SK-N-SH treated with all-trans-retinoic acid at 6 μM for 48 hours (cell line): ENCODE results near the gene DCLK1.

ENCODE experiments used
- ATAC-seq: fragments of 200-7000 bp; cut with Tn5 transposase; 3 replicates; pipeline ENCODE4 v1.9.1; 2020; ENCODE audit warnings: mild to moderate bottlenecking, moderate library complexity
- ARNTL ChIP-seq: fragments of 450-650 bp; formaldehyde crosslinking; IDR thresholded peaks from 2 replicates; pipeline ENCODE4 v1.5.0; 2020; ENCODE audit warnings: low read depth, mild to moderate bottlenecking, moderate library complexity, borderline replicate concordance
- BACH2 ChIP-seq: fragments of 250-450 bp; sonication (Bioruptor Pico); IDR thresholded peaks from 2 replicates; pipeline ENCODE4 v1.9.0; 2021; ENCODE audit warnings: mild to moderate bottlenecking, borderline replicate concordance
- CSDC2 ChIP-seq: fragments of 250-450 bp; sonication (Bioruptor Pico); IDR thresholded peaks from 2 replicates; pipeline ENCODE4 v1.5.0; 2020; ENCODE audit warnings: mild to moderate bottlenecking, moderate library complexity
- ESRRG ChIP-seq: fragments of 250-450 bp; sonication (Bioruptor Pico); IDR thresholded peaks from 2 replicates; pipeline ENCODE4 v1.6.1; 2021; ENCODE audit warnings: mild to moderate bottlenecking
- GLIS3 ChIP-seq: fragments of 250-450 bp; sonication (Bioruptor Pico); IDR thresholded peaks from 2 replicates; pipeline ENCODE4 v1.5.0; 2020; ENCODE audit warnings: mild to moderate bottlenecking, moderate library complexity
- ISL1 ChIP-seq: fragments of 250-450 bp; sonication (Bioruptor Pico); IDR thresholded peaks from 2 replicates; pipeline ENCODE4 v2.1.2; 2022; ENCODE audit warnings: mild to moderate bottlenecking, moderate library complexity
- OSR1 ChIP-seq: fragments of 250-450 bp; sonication (Bioruptor Pico); IDR thresholded peaks from 2 replicates; pipeline ENCODE4 v1.8.0; 2022; ENCODE audit warnings: moderate library complexity, mild to moderate bottlenecking, inconsistent platforms
- PPARA ChIP-seq: fragments of 250-450 bp; sonication (Bioruptor Pico); IDR thresholded peaks from 2 replicates; pipeline ENCODE4 v1.5.0; 2020; ENCODE audit warnings: mild to moderate bottlenecking, borderline replicate concordance
- RARB ChIP-seq: fragments of 250-450 bp; sonication (Bioruptor Pico); IDR thresholded peaks from 2 replicates; pipeline ENCODE4 v1.8.0; 2021; ENCODE audit warnings: mild to moderate bottlenecking, moderate library complexity
- SNAI2 ChIP-seq: fragments of 250-450 bp; sonication (Bioruptor Pico); IDR thresholded peaks from 2 replicates; pipeline ENCODE4 v1.5.0; 2020; ENCODE audit warnings: mild to moderate bottlenecking, moderate library complexity
- TCF4 ChIP-seq: fragments of 250-450 bp; sonication (Bioruptor Pico); IDR thresholded peaks from 2 replicates; pipeline ENCODE4 v1.8.0; 2021; ENCODE audit warnings: mild to moderate bottlenecking, moderate library complexity, borderline replicate concordance
- TOX ChIP-seq: fragments of 250-450 bp; sonication (Bioruptor Pico); IDR thresholded peaks from 2 replicates; pipeline ENCODE4 v1.8.0; 2021; ENCODE audit warnings: mild to moderate bottlenecking, moderate library complexity, borderline replicate concordance
- ZC3H10 ChIP-seq: fragments of 250-450 bp; sonication (Bioruptor Pico); IDR thresholded peaks from 2 replicates; pipeline ENCODE4 v1.5.1; 2021; ENCODE audit warnings: mild to moderate bottlenecking, moderate library complexity
- ZFP3 ChIP-seq: fragments of 250-450 bp; sonication (Bioruptor Pico); IDR thresholded peaks from 2 replicates; pipeline ENCODE4 v1.5.0; 2020; ENCODE audit warnings: mild to moderate bottlenecking, moderate library complexity
- ZFP30 ChIP-seq: fragments of 450-650 bp; formaldehyde crosslinking; IDR thresholded peaks from 2 replicates; pipeline ENCODE4 v1.5.0; 2022; ENCODE audit warnings: mild to moderate bottlenecking, moderate library complexity
- ZNF565 ChIP-seq: fragments of 450-650 bp; formaldehyde crosslinking; conservative IDR thresholded peaks from 2 replicates; pipeline ENCODE4 v1.5.0; 2020; ENCODE audit warnings: low read depth, mild to moderate bottlenecking, moderate library complexity
- ZNF70 ChIP-seq: fragments of 450-650 bp; formaldehyde crosslinking; IDR thresholded peaks from 2 replicates; pipeline ENCODE4 v1.5.0; 2020; ENCODE audit warnings: mild to moderate bottlenecking, moderate library complexity
- TF ChIP-seq, protein P1 (sequence below): fragments of 250-450 bp; sonication (Bioruptor Pico); IDR thresholded peaks from 2 replicates; pipeline ENCODE4 v1.5.1; 2021; ENCODE audit warnings: mild to moderate bottlenecking, moderate library complexity
- TF ChIP-seq, protein P2 (sequence below): fragments of 250-450 bp; sonication (Bioruptor Pico); IDR thresholded peaks from 2 replicates; pipeline ENCODE4 v1.8.0; 2020; ENCODE audit warnings: mild to moderate bottlenecking, moderate library complexity, borderline replicate concordance
- TF ChIP-seq, protein P3 (sequence below): fragments of 250-450 bp; sonication (Bioruptor Pico); IDR thresholded peaks from 2 replicates; pipeline ENCODE4 v1.5.0; 2020; ENCODE audit warnings: mild to moderate bottlenecking, moderate library complexity

DCLK1 gene

DNA sequence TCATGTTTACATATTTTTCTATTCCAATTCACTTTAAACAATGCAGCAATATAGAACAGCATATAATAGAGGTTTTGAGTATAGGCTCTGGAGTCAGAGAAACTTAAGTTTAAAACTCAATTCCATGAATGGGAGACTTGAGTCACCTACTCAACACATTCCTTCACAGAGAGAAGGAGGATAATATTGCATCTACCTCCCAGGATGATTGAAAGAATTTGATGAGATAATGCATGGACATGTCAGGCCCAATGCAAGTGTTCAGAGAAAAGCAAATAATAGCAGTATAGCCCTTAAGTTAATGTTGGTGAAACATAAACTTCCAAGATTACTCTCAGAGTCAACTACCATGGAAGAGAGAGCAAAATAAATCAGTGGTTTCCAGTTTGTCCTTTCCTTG, 170.2 kb downstream of the DCLK1 start:
- TF ChIP-seq TOX (CRISPR knock-in tag) (no peak), TCF4 (CRISPR knock-in tag) (no peak), SNAI2 (no peak), ZC3H10 (CRISPR knock-in tag) (no peak), ARNTL (no peak), ZFP30 (CRISPR knock-in tag) (no peak), CSDC2 (CRISPR knock-in tag) (no peak)
- TF ChIP-seq, protein P1, sequence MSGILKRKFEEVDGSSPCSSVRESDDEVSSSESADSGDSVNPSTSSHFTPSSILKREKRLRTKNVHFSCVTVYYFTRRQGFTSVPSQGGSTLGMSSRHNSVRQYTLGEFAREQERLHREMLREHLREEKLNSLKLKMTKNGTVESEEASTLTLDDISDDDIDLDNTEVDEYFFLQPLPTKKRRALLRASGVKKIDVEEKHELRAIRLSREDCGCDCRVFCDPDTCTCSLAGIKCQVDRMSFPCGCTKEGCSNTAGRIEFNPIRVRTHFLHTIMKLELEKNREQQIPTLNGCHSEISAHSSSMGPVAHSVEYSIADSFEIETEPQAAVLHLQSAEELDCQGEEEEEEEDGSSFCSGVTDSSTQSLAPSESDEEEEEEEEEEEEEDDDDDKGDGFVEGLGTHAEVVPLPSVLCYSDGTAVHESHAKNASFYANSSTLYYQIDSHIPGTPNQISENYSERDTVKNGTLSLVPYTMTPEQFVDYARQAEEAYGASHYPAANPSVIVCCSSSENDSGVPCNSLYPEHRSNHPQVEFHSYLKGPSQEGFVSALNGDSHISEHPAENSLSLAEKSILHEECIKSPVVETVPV (CRISPR knock-in tag): no peak
- ATAC-seq: peak; percentile 49

DNA sequence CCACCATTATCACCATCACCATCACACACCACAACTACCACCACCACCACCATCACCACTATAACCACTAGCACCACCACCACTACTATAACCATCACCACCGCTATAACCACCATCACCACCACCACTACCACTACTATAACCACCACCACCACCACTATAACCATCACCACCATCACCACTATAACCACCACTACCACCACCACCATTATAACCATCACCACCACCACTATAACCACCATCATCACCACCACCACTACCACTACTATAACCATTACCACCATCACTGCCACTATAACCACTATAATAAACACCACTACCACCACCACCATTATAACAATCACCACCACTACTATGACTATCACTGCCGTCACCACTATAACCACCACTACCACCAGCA, 173.2 kb downstream of the DCLK1 start:
- TF ChIP-seq SNAI2 (no peak), ZNF70 (no peak), ESRRG (CRISPR knock-in tag) (no peak), ZFP3 (no peak), RARB (CRISPR knock-in tag) (no peak), GLIS3 (CRISPR knock-in tag) (no peak), OSR1 (CRISPR knock-in tag) (no peak), ZFP30 (CRISPR knock-in tag) (no peak), CSDC2 (CRISPR knock-in tag) (no peak), ISL1 (no peak), ZNF565 (CRISPR knock-in tag) (no peak), PPARA (CRISPR knock-in tag) (no peak)
- TF ChIP-seq, protein P1 (CRISPR knock-in tag): no peak
- TF ChIP-seq, protein P2, sequence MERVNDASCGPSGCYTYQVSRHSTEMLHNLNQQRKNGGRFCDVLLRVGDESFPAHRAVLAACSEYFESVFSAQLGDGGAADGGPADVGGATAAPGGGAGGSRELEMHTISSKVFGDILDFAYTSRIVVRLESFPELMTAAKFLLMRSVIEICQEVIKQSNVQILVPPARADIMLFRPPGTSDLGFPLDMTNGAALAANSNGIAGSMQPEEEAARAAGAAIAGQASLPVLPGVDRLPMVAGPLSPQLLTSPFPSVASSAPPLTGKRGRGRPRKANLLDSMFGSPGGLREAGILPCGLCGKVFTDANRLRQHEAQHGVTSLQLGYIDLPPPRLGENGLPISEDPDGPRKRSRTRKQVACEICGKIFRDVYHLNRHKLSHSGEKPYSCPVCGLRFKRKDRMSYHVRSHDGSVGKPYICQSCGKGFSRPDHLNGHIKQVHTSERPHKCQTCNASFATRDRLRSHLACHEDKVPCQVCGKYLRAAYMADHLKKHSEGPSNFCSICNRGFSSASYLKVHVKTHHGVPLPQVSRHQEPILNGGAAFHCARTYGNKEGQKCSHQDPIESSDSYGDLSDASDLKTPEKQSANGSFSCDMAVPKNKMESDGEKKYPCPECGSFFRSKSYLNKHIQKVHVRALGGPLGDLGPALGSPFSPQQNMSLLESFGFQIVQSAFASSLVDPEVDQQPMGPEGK (CRISPR knock-in tag): no peak
- TF ChIP-seq, protein P3, sequence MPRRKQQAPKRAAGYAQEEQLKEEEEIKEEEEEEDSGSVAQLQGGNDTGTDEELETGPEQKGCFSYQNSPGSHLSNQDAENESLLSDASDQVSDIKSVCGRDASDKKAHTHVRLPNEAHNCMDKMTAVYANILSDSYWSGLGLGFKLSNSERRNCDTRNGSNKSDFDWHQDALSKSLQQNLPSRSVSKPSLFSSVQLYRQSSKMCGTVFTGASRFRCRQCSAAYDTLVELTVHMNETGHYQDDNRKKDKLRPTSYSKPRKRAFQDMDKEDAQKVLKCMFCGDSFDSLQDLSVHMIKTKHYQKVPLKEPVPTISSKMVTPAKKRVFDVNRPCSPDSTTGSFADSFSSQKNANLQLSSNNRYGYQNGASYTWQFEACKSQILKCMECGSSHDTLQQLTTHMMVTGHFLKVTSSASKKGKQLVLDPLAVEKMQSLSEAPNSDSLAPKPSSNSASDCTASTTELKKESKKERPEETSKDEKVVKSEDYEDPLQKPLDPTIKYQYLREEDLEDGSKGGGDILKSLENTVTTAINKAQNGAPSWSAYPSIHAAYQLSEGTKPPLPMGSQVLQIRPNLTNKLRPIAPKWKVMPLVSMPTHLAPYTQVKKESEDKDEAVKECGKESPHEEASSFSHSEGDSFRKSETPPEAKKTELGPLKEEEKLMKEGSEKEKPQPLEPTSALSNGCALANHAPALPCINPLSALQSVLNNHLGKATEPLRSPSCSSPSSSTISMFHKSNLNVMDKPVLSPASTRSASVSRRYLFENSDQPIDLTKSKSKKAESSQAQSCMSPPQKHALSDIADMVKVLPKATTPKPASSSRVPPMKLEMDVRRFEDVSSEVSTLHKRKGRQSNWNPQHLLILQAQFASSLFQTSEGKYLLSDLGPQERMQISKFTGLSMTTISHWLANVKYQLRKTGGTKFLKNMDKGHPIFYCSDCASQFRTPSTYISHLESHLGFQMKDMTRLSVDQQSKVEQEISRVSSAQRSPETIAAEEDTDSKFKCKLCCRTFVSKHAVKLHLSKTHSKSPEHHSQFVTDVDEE (CRISPR knock-in tag): no peak
- no peak for ATAC-seq

DNA sequence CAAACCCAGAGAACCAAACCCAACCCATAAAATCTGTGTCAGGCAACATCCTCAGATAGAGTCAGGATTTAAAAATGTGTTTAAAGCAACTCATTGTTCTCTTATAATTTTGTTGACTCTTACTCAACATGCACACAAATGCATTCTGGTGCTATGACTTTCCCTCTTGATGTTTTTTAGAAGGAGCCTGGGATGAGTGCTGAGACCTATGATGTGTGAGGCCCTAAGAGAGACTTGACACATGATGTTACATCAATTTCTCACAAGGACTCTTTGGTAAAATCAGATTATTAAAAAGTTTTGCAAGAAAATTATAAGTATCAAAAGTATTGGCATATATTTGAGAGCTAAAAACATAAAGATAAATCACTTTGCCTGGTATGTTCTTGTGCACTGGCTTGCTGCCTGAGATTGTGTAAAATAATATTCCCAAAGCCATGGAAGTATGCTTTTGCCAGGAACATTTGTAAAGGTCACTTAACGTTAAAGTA, 173.9 kb downstream of the DCLK1 start:
- TF ChIP-seq OSR1 (CRISPR knock-in tag): no peak
- TF ChIP-seq ARNTL: no peak
- TF ChIP-seq ZNF565 (CRISPR knock-in tag): no peak
- TF ChIP-seq, protein P2 (CRISPR knock-in tag): no peak
- TF ChIP-seq CSDC2 (CRISPR knock-in tag): no peak
- TF ChIP-seq BACH2 (CRISPR knock-in tag): no peak
- TF ChIP-seq ZFP30 (CRISPR knock-in tag): no peak
- no peak for TF ChIP-seq ESRRG (CRISPR knock-in tag)
- no peak for TF ChIP-seq ISL1
- TF ChIP-seq ZFP3: no peak
- ATAC-seq: no peak
